Measurements from ENCODE around the gene WT1. TPM values are rescaled to one million over a fixed set of nuclear protein-coding genes. Genes with fewer than 3 reads are reported as not detected.

WT1 gene
- total RNA-seq, 1 donor, result under 0.01 TPM

GRCh38 chr11:32348502-32348901, 86.8 kb downstream of the WT1 start:
- Histone ChIP-seq H3K4me3 (ENCODE audit: insufficient read depth, low read length) (no peak overlapping the region), H3K36me3 (ENCODE audit: insufficient read depth, low read length) (no peaks in the 10 kb centered on the region), H3K27ac (ENCODE audit: low read depth, low read length) (no peak overlapping the region), H3K9me3 (ENCODE audit: low read depth, low read length) (no peaks in the 10 kb centered on the region), H3K4me1 (ENCODE audit: insufficient read depth, low read length) (no peaks in the 10 kb centered on the region), H2AFZ (ENCODE audit: low read length) (no peak overlapping the region), H3K27me3 (ENCODE audit: insufficient read depth, low read length) (peaks cover 8% of the 10 kb centered on the region), H3K79me2 (ENCODE audit: insufficient read depth, low read length) (no peaks in the 10 kb centered on the region), H3K4me2 (ENCODE audit: insufficient read depth, low read length) (no peak overlapping the region), H4K20me1 (ENCODE audit: insufficient read depth, low read length) (no peaks in the 10 kb centered on the region)
- DNase-seq (ENCODE audit: insufficient read length, low spot score, missing footprints), result no peak
- no peak for TF ChIP-seq CTCF (IDR thresholded peaks at IDR 0.05; ENCODE audit: extremely low read depth, low read depth, low read length)

GRCh38 chr11:32344946-32345345, 90.4 kb downstream of the WT1 start:
- Histone ChIP-seq H3K27ac (ENCODE audit: low read depth, low read length) (no peak overlapping the region), H3K79me2 (ENCODE audit: insufficient read depth, low read length) (no peaks in the 10 kb centered on the region), H3K4me2 (ENCODE audit: insufficient read depth, low read length) (no peak overlapping the region), H4K20me1 (ENCODE audit: insufficient read depth, low read length) (no peaks in the 10 kb centered on the region), H3K27me3 (ENCODE audit: insufficient read depth, low read length) (peaks cover 8% of the 10 kb centered on the region), H3K4me3 (ENCODE audit: insufficient read depth, low read length) (no peak overlapping the region), H3K9me3 (ENCODE audit: low read depth, low read length) (no peaks in the 10 kb centered on the region), H3K4me1 (ENCODE audit: insufficient read depth, low read length) (no peaks in the 10 kb centered on the region), H3K36me3 (ENCODE audit: insufficient read depth, low read length) (no peaks in the 10 kb centered on the region), H2AFZ (ENCODE audit: low read length) (no peak overlapping the region)
- no peak for DNase-seq (ENCODE audit: insufficient read length, low spot score, missing footprints)
- TF ChIP-seq CTCF (IDR thresholded peaks at IDR 0.05; ENCODE audit: extremely low read depth, low read depth, low read length), result no peak

- no peak for TF ChIP-seq CTCF (IDR thresholded peaks at IDR 0.05; ENCODE audit: extremely low read depth, low read depth, low read length)
- no peak overlapping the region for H3K4me2 ChIP-seq (ENCODE audit: insufficient read depth, low read length)
These were observed 91.9 kb downstream of the WT1 start for GRCh38 chr11:32343325-32344008.

DNA sequence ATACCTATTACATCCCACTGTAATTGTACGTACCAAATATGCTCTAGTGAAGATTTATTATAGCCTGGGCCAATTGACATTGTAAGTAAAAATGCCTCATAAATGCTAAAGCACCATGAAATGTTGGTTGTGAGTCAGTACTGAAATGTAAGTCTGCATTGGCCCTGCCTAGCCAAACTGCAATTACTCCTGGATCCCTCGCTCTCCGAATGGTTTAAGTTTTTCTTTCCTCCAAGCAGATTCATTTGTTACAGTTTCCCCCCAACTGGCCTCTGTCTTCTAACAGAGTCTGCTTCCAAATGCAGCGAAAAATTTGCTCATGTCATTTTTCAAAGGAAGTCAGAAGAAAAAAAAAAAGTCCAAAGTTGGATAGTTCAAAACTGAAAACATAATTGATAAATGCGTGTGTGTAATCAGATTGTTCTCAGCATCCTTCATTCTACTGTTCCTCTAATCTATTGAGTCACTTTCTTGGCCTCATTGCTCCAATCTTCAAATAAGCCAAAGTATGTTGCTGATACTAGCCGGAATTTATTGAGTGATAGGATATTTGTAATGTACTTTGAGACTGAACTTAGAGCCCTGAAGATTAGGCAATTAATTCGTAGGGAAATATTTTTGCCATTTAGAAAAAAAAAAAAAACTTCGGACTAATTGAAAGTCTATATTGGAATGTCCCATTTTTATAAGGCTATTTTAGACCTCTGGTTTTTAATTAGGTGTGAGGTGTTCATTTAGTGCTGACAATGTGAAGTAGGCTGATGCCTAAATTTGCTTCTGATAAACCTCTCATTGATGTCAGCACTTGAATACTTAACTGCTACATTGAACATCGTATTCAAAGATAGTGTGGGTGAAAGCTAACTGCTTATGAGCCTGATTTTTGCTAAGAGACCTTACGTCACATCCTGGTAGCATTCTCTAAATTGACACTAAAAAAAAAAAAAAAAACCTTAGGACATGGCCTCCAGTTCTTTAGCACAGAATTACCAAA, 93.4 kb downstream of the WT1 start:
- no peak for TF ChIP-seq CTCF (IDR thresholded peaks at IDR 0.05; ENCODE audit: extremely low read depth, low read depth, low read length)
- no peak overlapping the region for H3K27ac ChIP-seq (ENCODE audit: low read depth, low read length)
- H3K36me3 ChIP-seq (ENCODE audit: insufficient read depth, low read length), result no peaks in the 10 kb centered on the region
- H3K4me3 ChIP-seq (ENCODE audit: insufficient read depth, low read length), result no peak overlapping the region
- H3K4me1 ChIP-seq (ENCODE audit: insufficient read depth, low read length), result no peaks in the 10 kb centered on the region
- no peaks in the 10 kb centered on the region for H3K79me2 ChIP-seq (ENCODE audit: insufficient read depth, low read length)
- H3K27me3 ChIP-seq (ENCODE audit: insufficient read depth, low read length), result peaks cover 8% of the 10 kb centered on the region
- H3K4me2 ChIP-seq (ENCODE audit: insufficient read depth, low read length), result no peak overlapping the region
- no peak for DNase-seq (ENCODE audit: insufficient read length, low spot score, missing footprints)
- no peaks in the 10 kb centered on the region for H3K9me3 ChIP-seq (ENCODE audit: low read depth, low read length)
- no peak overlapping the region for H2AFZ ChIP-seq (ENCODE audit: low read length)
- H4K20me1 ChIP-seq (ENCODE audit: insufficient read depth, low read length), result no peaks in the 10 kb centered on the region

More at GRCh38 chr11:32343325-32344008, 91.9 kb downstream of the WT1 start:
- Histone ChIP-seq H2AFZ (ENCODE audit: low read length) (no peak overlapping the region), H3K4me3 (ENCODE audit: insufficient read depth, low read length) (no peak overlapping the region), H3K27ac (ENCODE audit: low read depth, low read length) (no peak overlapping the region), H3K36me3 (ENCODE audit: insufficient read depth, low read length) (no peaks in the 10 kb centered on the region), H4K20me1 (ENCODE audit: insufficient read depth, low read length) (no peaks in the 10 kb centered on the region), H3K79me2 (ENCODE audit: insufficient read depth, low read length) (no peaks in the 10 kb centered on the region), H3K9me3 (ENCODE audit: low read depth, low read length) (no peaks in the 10 kb centered on the region), H3K4me1 (ENCODE audit: insufficient read depth, low read length) (no peaks in the 10 kb centered on the region), H3K27me3 (ENCODE audit: insufficient read depth, low read length) (peaks cover 8% of the 10 kb centered on the region)
- no peak for DNase-seq (ENCODE audit: insufficient read length, low spot score, missing footprints)

Measured in osteoblast (primary cell).